Spinal cord (tissue), 10 donors: ENCODE data around the gene CLCN4. TPM values are rescaled to one million over a fixed set of nuclear protein-coding genes. Genes with fewer than 3 reads are reported as not detected.

Experiments used
- DNase-seq, 6 donors: peaks; one replicate each; pipeline versions ENCODE4 v3.0.0 to v3.0.0-alpha.2; 2013 to 2015; ENCODE audit warnings: low spot score in 6 of 6, low read depth in 4 of 6
- H3K27ac ChIP-seq: one replicate; pipeline ENCODE4 v1.5.1; 2013; ENCODE audit warnings: low read depth, low read length, control low read depth
- H3K27me3 ChIP-seq: one replicate; pipeline ENCODE4 v1.6.1; 2013; ENCODE audit warnings: low read length; ENCODE audit not compliant: control insufficient read depth, insufficient read depth
- H3K36me3 ChIP-seq: one replicate; pipeline ENCODE4 v1.6.1; 2013; ENCODE audit warnings: low read length; ENCODE audit not compliant: control insufficient read depth, insufficient read depth
- H3K4me1 ChIP-seq: one replicate; pipeline ENCODE4 v1.6.1; 2013; ENCODE audit warnings: low read length; ENCODE audit not compliant: control insufficient read depth, insufficient read depth
- H3K4me3 ChIP-seq: one replicate; pipeline ENCODE4 v1.5.1; 2013; ENCODE audit warnings: low read depth, low read length, control low read depth
- H3K9me3 ChIP-seq: one replicate; pipeline ENCODE4 v1.6.1; 2013; ENCODE audit warnings: low read length; ENCODE audit not compliant: control insufficient read depth, insufficient read depth
- WGBS: methylation state at CpG from one replicate; pipeline ENCODE4 v1.1.5; 2013; ENCODE audit warnings: missing lambda C conversion rate; ENCODE audit not compliant: insufficient coverage; 5-methylcytosine and 5-hydroxymethylcytosine counted together
- polyA plus RNA-seq, 2 donors: library from polyadenylated mRNA; unstranded; fragments of 120-200 nt; gene quantifications; one replicate each; pipeline ENCODE4 v1.2.1, GENCODE V29; 2013; ENCODE audit not compliant: insufficient read length in 2 of 2
- total RNA-seq, 2 donors: library from RNA; depleted of rRNA in 1 of 2; stranded (reverse); fragments of 120-200 nt in 1 of 2; fragments of >200 nt in 1 of 2; gene quantifications; one replicate each; pipeline versions ENCODE4 v1.2.3 to v1.2.4, GENCODE V29; 2013 to 2014
- donor health status: healthy.

CLCN4 gene
- total and polyA plus RNA-seq, 4 donors, result 21.9 to 63.0 (median 45.8) TPM

- Histone ChIP-seq H3K27ac (no peak overlapping the region), H3K4me1 (peaks cover 5% of the 10 kb centered on the region), H3K36me3 (peaks cover 20% of the 10 kb centered on the region), H3K27me3 (no peaks in the 10 kb centered on the region), H3K4me3 (no peak overlapping the region), H3K9me3 (peaks cover 2% of the 10 kb centered on the region)
- no peak for DNase-seq
- WGBS, result 94% methylated on average over 30 of the region's 31 CpGs
Observed at GRCh38 chrX:10117301-10117700, 39.5 kb upstream of the CLCN4 start.

GRCh38 chrX:10117864-10118377, 38.9 kb upstream of the CLCN4 start:
- peaks cover 2% of the 10 kb centered on the region for H3K9me3 ChIP-seq
- WGBS, result 97% methylated on average over 9 of the region's 9 CpGs
- no peak overlapping the region for H3K27ac ChIP-seq
- H3K27me3 ChIP-seq, result no peaks in the 10 kb centered on the region
- peaks cover 5% of the 10 kb centered on the region for H3K4me1 ChIP-seq
- no peak for DNase-seq
- H3K36me3 ChIP-seq, result peaks cover 20% of the 10 kb centered on the region
- H3K4me3 ChIP-seq, result no peak overlapping the region

GRCh38 chrX:10118530-10118929, 38.2 kb upstream of the CLCN4 start:
- Histone ChIP-seq H3K9me3 (peaks cover 2% of the 10 kb centered on the region), H3K4me3 (no peak overlapping the region), H3K4me1 (peaks cover 5% of the 10 kb centered on the region), H3K36me3 (peaks cover 20% of the 10 kb centered on the region), H3K27me3 (no peaks in the 10 kb centered on the region), H3K27ac (no peak overlapping the region)
- no CpG with 5 or more reads among the region's 4 CpGs for WGBS
- DNase-seq, result no peak

GRCh38 chrX:10119399-10119990, 37.3 kb upstream of the CLCN4 start:
- Histone ChIP-seq H3K4me3 (no peak overlapping the region), H3K9me3 (peaks cover 2% of the 10 kb centered on the region), H3K36me3 (peaks cover 27% of the 10 kb centered on the region), H3K27ac (no peak overlapping the region), H3K27me3 (no peaks in the 10 kb centered on the region), H3K4me1 (peaks cover 5% of the 10 kb centered on the region)
- peak; percentile 29 to 91 (median 71) for DNase-seq
- WGBS, result 33% methylated on average over 6 of the region's 16 CpGs

- Histone ChIP-seq H3K4me1 (peaks cover 5% of the 10 kb centered on the region), H3K36me3 (peaks cover 34% of the 10 kb centered on the region), H3K27me3 (no peaks in the 10 kb centered on the region), H3K9me3 (peaks cover 2% of the 10 kb centered on the region), H3K27ac (no peak overlapping the region), H3K4me3 (no peak overlapping the region)
- WGBS, result 100% methylated on average over 1 of the region's 8 CpGs
- DNase-seq, result no peak
Observed at GRCh38 chrX:10120331-10120730, 36.4 kb upstream of the CLCN4 start.

GRCh38 chrX:10120828-10121227, 35.9 kb upstream of the CLCN4 start:
- no peak overlapping the region for H3K27ac ChIP-seq
- peaks cover 5% of the 10 kb centered on the region for H3K4me1 ChIP-seq
- H3K27me3 ChIP-seq, result no peaks in the 10 kb centered on the region
- DNase-seq, result no peak
- H3K9me3 ChIP-seq, result peaks cover 2% of the 10 kb centered on the region
- 86% methylated on average over 4 of the region's 7 CpGs for WGBS
- H3K36me3 ChIP-seq, result peaks cover 39% of the 10 kb centered on the region
- H3K4me3 ChIP-seq, result no peak overlapping the region

- no peaks in the 10 kb centered on the region for H3K27me3 ChIP-seq
- no peak overlapping the region for H3K27ac ChIP-seq
- H3K9me3 ChIP-seq, result peaks cover 2% of the 10 kb centered on the region
- peaks cover 43% of the 10 kb centered on the region for H3K36me3 ChIP-seq
- no peak for DNase-seq
- 92% methylated on average over 9 of the region's 9 CpGs for WGBS
- H3K4me3 ChIP-seq, result no peak overlapping the region
- peaks cover 5% of the 10 kb centered on the region for H3K4me1 ChIP-seq
Observed at GRCh38 chrX:10121787-10122186, 35.0 kb upstream of the CLCN4 start.

GRCh38 chrX:10124506-10125247, 32.1 kb upstream of the CLCN4 start:
- no peak overlapping the region for H3K4me3 ChIP-seq
- no peak overlapping the region for H3K27ac ChIP-seq
- peaks cover 55% of the 10 kb centered on the region for H3K36me3 ChIP-seq
- peaks cover 5% of the 10 kb centered on the region for H3K4me1 ChIP-seq
- H3K27me3 ChIP-seq, result peaks cover 2% of the 10 kb centered on the region
- DNase-seq, result no peak
- WGBS, result 93% methylated on average over 20 of the region's 20 CpGs
- H3K9me3 ChIP-seq, result peaks cover 2% of the 10 kb centered on the region

- no peak for DNase-seq
- Histone ChIP-seq H3K36me3 (peaks cover 61% of the 10 kb centered on the region), H3K4me1 (peaks cover 5% of the 10 kb centered on the region), H3K9me3 (no peaks in the 10 kb centered on the region), H3K4me3 (no peak overlapping the region), H3K27ac (no peak overlapping the region), H3K27me3 (peaks cover 2% of the 10 kb centered on the region)
- 75% methylated on average over 13 of the region's 13 CpGs for WGBS
Observed at GRCh38 chrX:10125248-10125615, 31.5 kb upstream of the CLCN4 start.

- WGBS, result 91% methylated on average over 20 of the region's 23 CpGs
- H3K9me3 ChIP-seq, result no peaks in the 10 kb centered on the region
- DNase-seq, result no peak
- H3K27me3 ChIP-seq, result peaks cover 2% of the 10 kb centered on the region
- H3K27ac ChIP-seq, result no peak overlapping the region
- H3K4me3 ChIP-seq, result no peak overlapping the region
- peaks cover 58% of the 10 kb centered on the region for H3K36me3 ChIP-seq
- peaks cover 2% of the 10 kb centered on the region for H3K4me1 ChIP-seq
Observed at GRCh38 chrX:10126044-10126443, 30.7 kb upstream of the CLCN4 start.
